Measurements from ENCODE around the gene RTN4RL2. TPM values are rescaled to one million over a fixed set of nuclear protein-coding genes. Genes with fewer than 3 reads are reported as not detected.
A peak's percentile ranks its signal among the peaks of the same experiment; 100 is the strongest.
"Not testable (repeated sequence)": the region's sequence is repeated elsewhere in the genome, so short reads cannot be mapped to it uniquely, and the experiment has no call there.

RTN4RL2 gene
- total and polyA plus RNA-seq, 9 of the 15 experiments (the other 6 are each of a cell fraction or from before 2014, with no cell fraction given) = 0.06 to 1.9 (median 0.34) TPM; not detected in 4

GRCh38 chr11:57444362-57445121, 15.8 kb upstream of the RTN4RL2 start (continued):
- TF ChIP-seq ATF3 (IDR thresholded peaks at IDR 0.05) (peak; percentile 63), ATF3 (CRISPR knock-in tag; conservative IDR thresholded peaks at IDR 0.05) (no peak)

DNA sequence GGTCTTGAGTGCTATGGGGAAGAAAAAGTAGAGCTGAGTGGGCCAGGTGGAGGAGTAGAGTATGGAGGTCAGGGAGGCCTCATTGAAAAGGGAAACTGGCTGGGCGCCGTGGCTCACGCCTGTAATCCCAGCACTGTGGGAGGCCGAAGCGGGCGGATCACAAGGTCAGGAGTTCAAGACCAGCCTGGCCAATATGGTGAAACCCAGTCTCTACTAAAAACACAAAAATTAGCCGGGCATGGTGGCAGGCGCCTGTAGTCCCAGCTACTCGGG, 15.3 kb upstream of the RTN4RL2 start:
- H3K4me2 ChIP-seq (ENCODE audit: insufficient read depth, low read length); H3K36me3 ChIP-seq (ENCODE audit: control insufficient read depth, insufficient read depth, low read length); intact Hi-C loops (cut with micrococcal nuclease); H3K27ac ChIP-seq (ENCODE audit: extremely low read depth, low read depth, low read length); FAIRE-seq; H3K4me1 ChIP-seq (replicated peaks in 1 of 2; ENCODE audit: control insufficient read depth in 2 of 2, insufficient read depth in 2 of 2, low read length in 2 of 2); in situ Hi-C loops (cut with MboI); H3K9ac ChIP-seq (ENCODE audit: insufficient read depth in 1 of 2, low read depth in 2 of 2, low read length in 2 of 2); CTCF ChIA-PET (ENCODE audit: low intra/inter-chr PET ratio); H2AFZ ChIP-seq (ENCODE audit: low read depth, low read length); BruUV-seq (replicated peaks); DNase-seq (ENCODE audit: extremely low read depth in 1 of 4, low spot score in 3 of 4); H3K9me1 ChIP-seq (ENCODE audit: control insufficient read depth, insufficient read depth, low read length); H4K20me1 ChIP-seq (replicated peaks; ENCODE audit: control insufficient read depth, insufficient read depth, low read length); ATAC-seq; H3K9me3 ChIP-seq (replicated peaks; ENCODE audit: control insufficient read depth, insufficient read depth, low read depth, low read length); H3K27me3 ChIP-seq (ENCODE audit: control insufficient read depth in 2 of 2, insufficient read depth in 2 of 2, low read length in 2 of 2); H3K79me2 ChIP-seq (ENCODE audit: control insufficient read depth, insufficient read depth, low read length); H3K4me3 ChIP-seq: not testable (repeated sequence)
- WGBS (ENCODE audit: insufficient coverage, low coverage, missing lambda C conversion rate) = 24% methylated on average over 7 of the region's 9 CpGs
- POLR2A ChIA-PET = interaction anchor here (0.8 kb wide), 1 partner anchor 20 kb away, joined by 3 read pairs; no protein-coding TSS in a partner anchor

- Histone ChIP-seq H3K9me1 (ENCODE audit: control insufficient read depth, insufficient read depth, low read length) (no peaks in the 10 kb centered on the region), H3K4me1 (replicated peaks in 1 of 2; ENCODE audit: control insufficient read depth in 2 of 2, insufficient read depth in 2 of 2, low read length in 2 of 2) (peaks cover 0 to 7% of the 10 kb centered on the region in 2 experiments; a peak in 3 of 5 replicates), H3K4me3 (no peak overlapping the region), H3K9me3 (replicated peaks; ENCODE audit: control insufficient read depth, insufficient read depth, low read depth, low read length) (no peaks in the 10 kb centered on the region), H3K36me3 (ENCODE audit: control insufficient read depth, insufficient read depth, low read length) (no peaks in the 10 kb centered on the region), H3K79me2 (ENCODE audit: control insufficient read depth, insufficient read depth, low read length) (no peaks in the 10 kb centered on the region), H3K27ac (ENCODE audit: extremely low read depth, low read depth, low read length) (no peak overlapping the region), H3K9ac (ENCODE audit: insufficient read depth in 1 of 2, low read depth in 2 of 2, low read length in 2 of 2) (no peak overlapping the region), H2AFZ (ENCODE audit: low read depth, low read length) (no peak overlapping the region), H4K20me1 (replicated peaks; ENCODE audit: control insufficient read depth, insufficient read depth, low read length) (no peaks in the 10 kb centered on the region), H3K4me2 (ENCODE audit: insufficient read depth, low read length) (no peak overlapping the region), H3K27me3 (ENCODE audit: control insufficient read depth in 2 of 2, insufficient read depth in 2 of 2, low read length in 2 of 2) (no peaks in the 10 kb centered on the region)
- 33% methylated on average over 1 of the region's 1 CpG for WGBS (ENCODE audit: insufficient coverage, low coverage, missing lambda C conversion rate)
- DNase-seq (ENCODE audit: extremely low read depth in 1 of 4, low spot score in 3 of 4) (no peak), FAIRE-seq (peak; percentile 19), ATAC-seq (no peak)
- in situ Hi-C loops (cut with MboI) = no loop called here
- BruUV-seq (replicated peaks) = no TSS peak
- POLR2A ChIA-PET = no interaction called here
- intact Hi-C loops (cut with micrococcal nuclease) = no loop called here
- CTCF ChIA-PET (ENCODE audit: low intra/inter-chr PET ratio) = no interaction called here
- TF ChIP-seq PHB2 (IDR thresholded peaks at IDR 0.05; ENCODE audit: low read depth) (no peak), EZH2 (IDR thresholded peaks at IDR 0.05; ENCODE audit: borderline replicate concordance, low read depth, low read length) (no peak), SIX5 (IDR thresholded peaks at IDR 0.05; ENCODE audit: borderline replicate concordance in 1 of 2, insufficient read depth in 1 of 2, low read depth in 1 of 2, low read length in 2 of 2) (no peak), NR2C2 (CRISPR knock-in tag; IDR thresholded peaks at IDR 0.05) (no peak), NR2C2 (tag; IDR thresholded peaks at IDR 0.05) (no peak), CBX2 (IDR thresholded peaks at IDR 0.05; ENCODE audit: insufficient read depth, low read length, poor library complexity, severe bottlenecking) (no peak), MAX (CRISPR knock-in tag; IDR thresholded peaks at IDR 0.05) (no peak)
- TF ChIP-seq, protein P1, sequence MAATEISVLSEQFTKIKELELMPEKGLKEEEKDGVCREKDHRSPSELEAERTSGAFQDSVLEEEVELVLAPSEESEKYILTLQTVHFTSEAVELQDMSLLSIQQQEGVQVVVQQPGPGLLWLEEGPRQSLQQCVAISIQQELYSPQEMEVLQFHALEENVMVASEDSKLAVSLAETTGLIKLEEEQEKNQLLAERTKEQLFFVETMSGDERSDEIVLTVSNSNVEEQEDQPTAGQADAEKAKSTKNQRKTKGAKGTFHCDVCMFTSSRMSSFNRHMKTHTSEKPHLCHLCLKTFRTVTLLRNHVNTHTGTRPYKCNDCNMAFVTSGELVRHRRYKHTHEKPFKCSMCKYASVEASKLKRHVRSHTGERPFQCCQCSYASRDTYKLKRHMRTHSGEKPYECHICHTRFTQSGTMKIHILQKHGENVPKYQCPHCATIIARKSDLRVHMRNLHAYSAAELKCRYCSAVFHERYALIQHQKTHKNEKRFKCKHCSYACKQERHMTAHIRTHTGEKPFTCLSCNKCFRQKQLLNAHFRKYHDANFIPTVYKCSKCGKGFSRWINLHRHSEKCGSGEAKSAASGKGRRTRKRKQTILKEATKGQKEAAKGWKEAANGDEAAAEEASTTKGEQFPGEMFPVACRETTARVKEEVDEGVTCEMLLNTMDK (IDR thresholded peaks at IDR 0.05; ENCODE audit: borderline replicate concordance, insufficient read depth, low read depth, low read length, poor library complexity, severe bottlenecking) = no peak
Observed at GRCh38 chr11:57446055-57446454, 14.3 kb upstream of the RTN4RL2 start.
